ENCODE measurements around the gene HERC6. TPM values are rescaled to one million over a fixed set of nuclear protein-coding genes. Genes with fewer than 3 reads are reported as not detected.
"Not testable (repeated sequence)": the region's sequence is repeated elsewhere in the genome, so short reads cannot be mapped to it uniquely, and the experiment has no call there.

The HERC6 gene
- total RNA-seq, 1 donor from 2014 or later = 7.8 TPM

DNA sequence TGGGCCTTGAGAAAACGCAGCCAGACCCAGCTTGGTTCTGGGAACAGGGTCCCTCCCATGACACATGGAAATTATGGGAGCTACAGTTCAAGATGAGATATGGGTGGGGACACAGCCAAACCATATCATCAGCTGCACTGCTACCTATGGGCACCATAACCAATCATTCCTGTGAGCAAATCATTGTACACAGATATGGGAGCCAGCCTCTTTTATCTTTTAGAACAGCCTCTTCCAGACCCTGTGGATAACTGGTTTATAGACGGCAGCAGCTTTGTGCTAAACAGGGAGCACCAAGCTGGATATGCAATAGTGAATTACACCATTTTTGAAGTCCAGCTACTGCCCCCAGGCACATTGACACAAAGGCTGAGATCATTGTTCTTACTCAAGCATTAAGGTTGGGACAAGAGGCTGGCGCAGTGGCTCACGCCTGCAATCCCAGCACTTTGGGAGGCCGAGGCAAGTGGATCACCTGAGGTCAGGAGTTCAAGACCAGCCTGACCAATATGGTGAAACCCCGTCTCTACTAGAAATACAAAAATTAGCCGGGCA is 69.6 kb downstream of the HERC6 start:
- DNase-seq = not testable (repeated sequence)

- no peak for DNase-seq
These were observed 70.2 kb downstream of the HERC6 start for GRCh38 chr4:88448889-88449288.

DNA sequence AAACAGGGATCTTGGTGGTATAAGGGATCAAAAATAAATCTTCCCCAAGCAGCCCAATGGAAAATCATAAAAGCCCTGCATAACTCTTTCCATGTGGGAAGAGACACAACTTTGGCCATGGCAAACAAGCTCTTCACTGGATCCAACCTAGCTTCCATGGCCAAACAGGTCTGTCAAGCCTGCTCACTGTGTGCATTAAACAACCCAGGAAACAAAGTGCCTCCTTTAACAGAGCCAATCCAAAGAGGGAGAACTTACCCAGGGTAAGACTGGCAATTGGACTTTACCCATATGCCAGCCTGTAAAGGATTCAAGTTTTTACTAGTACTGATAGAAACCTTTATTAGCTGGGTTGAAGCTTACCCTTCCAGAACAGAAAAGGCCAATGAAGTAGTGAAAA is 70.6 kb downstream of the HERC6 start:
- no peak for DNase-seq

DNA sequence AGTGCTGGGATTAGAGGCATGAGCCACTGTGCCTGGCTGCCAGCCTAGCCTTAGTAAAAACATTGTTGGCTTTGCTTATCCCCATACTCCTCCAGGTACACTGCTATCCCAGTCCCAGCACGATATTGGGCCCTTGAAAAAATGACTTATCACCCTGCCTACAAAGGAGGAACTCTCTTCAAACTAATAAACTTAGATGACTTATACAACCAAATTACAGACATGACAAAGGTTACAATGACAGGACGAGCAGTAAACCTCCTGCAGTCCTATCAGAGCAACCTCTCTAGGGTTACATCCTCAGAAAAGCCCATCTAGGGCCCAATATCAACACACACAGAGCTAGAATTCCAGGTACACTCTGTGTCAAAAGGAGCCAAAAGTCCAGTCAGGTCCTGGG is 72.6 kb downstream of the HERC6 start:
- DNase-seq = no peak

DNA sequence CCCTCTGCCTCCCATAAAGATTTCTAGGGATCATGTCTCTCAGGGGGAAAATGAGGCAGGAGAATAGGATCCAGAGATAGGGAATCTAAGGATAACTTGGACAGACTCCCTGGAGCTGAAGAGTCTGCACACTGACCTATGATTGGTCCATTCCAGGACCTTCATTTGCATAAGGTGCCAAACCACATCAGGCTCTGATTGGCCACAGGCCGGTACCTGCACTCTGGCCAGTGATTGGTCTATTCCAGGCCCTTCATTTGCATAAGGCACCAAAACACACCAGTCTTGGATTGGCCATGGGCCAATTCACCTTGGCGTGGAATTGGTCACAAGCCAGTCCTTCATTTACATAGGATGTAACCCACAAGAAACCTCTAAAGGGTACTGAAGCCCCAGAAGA is 74.3 kb downstream of the HERC6 start:
- DNase-seq = no peak

GRCh38 chr4:88456670-88457306 is 78.1 kb downstream of the HERC6 start, which contains the start of gene HERC5:
TSS of gene HERC5 (plus strand) at chr4:88457119. CDS start at chr4:88457270, 151 bp downstream.
- peak; percentile 96 for DNase-seq

DNA sequence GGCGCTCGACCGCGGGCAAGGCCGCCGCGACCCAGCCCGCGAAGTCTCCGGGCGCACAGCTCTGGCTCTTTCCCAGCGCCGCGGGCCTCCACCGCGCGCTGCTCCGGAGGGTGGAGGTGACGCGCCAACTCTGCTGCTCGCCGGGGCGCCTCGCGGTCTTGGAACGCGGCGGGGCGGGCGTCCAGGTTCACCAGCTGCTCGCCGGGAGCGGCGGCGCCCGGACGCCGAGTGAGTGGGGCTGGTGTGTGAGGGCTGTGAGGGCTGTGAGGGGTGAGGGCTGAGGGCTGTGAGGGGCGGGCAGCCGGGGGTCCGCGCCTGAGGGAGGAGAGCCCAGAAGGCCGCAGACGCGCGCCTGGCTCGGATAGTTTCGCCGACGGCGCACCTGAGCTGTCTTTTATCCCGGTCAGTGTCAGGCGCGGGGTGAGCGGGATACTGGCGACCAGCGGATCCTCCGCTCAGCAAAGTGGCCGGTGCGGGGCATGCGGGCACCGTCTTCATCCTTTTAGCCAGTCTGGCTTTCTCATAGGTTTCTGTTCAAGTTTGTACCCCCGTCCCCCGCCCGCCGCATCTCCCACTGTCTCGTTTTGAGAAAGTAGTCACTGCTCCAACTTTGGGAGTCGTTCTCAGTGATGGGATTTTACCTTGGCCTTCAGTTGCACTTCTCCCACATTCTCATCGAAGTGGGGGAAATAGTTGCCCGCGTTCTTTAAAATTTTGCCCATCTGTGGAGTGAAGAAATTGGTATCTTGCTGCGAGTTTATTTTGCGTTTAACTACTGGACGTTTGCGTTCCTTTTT is 78.9 kb downstream of the HERC6 start:
- no peak for DNase-seq

DNA sequence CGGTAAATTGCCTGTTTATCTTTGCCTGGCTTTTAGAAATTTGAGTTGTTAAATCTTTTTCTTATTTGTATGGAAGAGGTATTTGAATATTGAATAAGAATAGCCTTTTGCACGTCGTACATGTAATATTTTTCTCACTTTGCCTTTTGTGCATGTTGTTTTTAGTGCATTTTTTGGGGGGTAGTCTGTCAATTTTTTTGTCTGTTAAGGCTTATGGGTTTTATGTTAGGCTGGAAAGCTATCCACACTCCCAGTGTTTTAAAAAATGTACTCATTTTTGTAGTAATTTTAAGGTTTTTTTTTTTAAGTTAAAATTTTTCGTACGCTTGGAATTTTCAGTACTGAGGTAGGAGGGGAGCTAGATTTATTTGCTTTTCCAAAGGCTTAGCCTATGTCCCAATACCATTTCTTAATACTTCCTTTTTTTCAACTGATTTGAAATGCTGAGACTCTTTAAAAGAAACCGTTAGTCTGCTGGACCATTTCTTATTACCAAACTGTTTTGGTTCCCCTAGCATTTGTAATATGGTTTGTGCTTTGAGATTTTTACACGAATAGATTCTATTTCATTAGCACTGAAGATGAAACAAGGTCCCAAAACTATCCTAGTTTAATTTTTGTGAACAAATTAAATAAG is 79.6 kb downstream of the HERC6 start:
- DNase-seq = no peak

DNA sequence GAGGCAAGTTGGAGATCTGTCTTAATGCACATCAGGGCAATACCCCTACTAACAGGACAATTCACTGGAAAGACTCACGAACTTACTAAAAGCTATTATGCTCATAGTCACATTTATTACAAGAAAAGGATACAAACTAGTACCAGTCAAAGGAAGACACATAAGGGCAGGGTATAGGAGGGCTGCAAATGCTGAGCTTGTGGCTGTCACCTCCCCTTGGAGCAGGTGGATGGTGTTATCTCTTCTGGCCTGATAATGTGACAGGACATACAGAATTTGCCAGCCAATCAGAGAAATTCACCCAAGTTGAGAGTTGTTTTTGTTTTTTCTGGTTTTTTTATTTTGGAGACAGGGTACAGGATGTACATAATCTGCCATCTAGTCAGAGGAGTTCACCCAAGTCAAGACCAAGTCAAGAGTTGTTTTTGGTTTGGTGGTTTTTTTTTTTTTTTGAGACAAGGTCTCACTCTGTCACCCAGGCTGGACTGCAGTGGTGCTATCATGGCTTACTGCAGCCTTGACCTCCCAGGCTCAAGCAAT is 87.1 kb downstream of the HERC6 start:
- no peak for DNase-seq

DNA sequence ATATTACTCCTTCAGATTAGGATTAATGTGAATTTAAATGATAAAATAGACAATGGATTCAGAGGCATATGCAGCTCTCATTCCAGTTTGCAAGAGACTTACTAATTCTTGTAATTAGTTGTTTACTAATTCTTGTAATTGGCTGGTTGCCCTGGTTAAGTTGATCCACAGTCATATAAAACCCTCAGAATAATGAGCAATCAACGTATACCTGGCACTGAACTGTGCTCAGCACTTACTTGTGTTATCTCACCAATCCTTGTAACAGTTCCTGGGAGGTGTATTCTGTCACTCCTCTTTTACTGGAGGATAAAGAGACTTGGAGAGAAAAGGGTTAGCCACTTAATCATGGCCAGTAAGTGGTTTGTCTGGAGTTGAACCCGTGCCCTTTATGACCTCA is 88.7 kb downstream of the HERC6 start:
- DNase-seq = no peak

- DNase-seq = no peak
These were observed 98.7 kb downstream of the HERC6 start for GRCh38 chr4:88477229-88477860.

DNA sequence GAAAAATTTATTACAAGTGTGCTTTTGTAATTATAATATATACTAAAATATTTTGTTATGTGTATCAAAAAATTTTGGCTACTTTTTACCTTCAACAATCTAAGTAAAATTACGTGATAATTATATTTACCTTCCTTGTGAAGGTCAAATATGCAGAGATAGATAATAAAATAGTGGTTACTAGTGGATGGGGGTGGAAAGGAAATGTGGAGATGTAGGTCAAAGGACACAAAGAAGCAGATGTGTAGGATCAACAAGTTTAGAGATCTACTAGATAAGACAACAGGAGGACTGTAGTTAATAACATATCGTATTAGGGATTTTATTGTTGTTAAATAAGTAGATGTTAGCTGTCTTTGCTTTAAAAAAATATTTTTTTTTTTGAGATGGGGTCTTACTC is 99.6 kb downstream of the HERC6 start:
- no peak for DNase-seq

- DNase-seq = no peak
These were observed 102.9 kb downstream of the HERC6 start for GRCh38 chr4:88481537-88481936.

- DNase-seq = no peak
These were observed 110.6 kb downstream of the HERC6 start for GRCh38 chr4:88489100-88489761.

Other genes starting within 250 kb of the HERC6 start
- 45.0 and 96.0 TPM in 2 replicates for gene ABCG2, start 220.2 kb upstream of the HERC6 start, total RNA-seq
- 7.9 and 8.0 TPM in 2 replicates for gene PPM1K, start 94.3 kb upstream of the HERC6 start, total RNA-seq
- gene HERC5, start 78.3 kb downstream of the HERC6 start, total RNA-seq = 6.7 and 9.7 TPM in 2 replicates
- 64.4 and 78.1 TPM in 2 replicates for gene PYURF, start 144.9 kb downstream of the HERC6 start, total RNA-seq
- 11.4 and 13.1 TPM in 2 replicates for gene HERC3, start 213.6 kb downstream of the HERC6 start, total RNA-seq